Measurements from ENCODE around the gene LYRM4. TPM values are rescaled to one million over a fixed set of nuclear protein-coding genes. Genes with fewer than 3 reads are reported as not detected.
"Not testable (repeated sequence)": the region's sequence is repeated elsewhere in the genome, so short reads cannot be mapped to it uniquely, and the experiment has no call there.

Gene LYRM4
- polyA plus RNA-seq, 2 of the 4 experiments (the other 2 are of a cell fraction) = 25.6 to 43.3 TPM

- Histone ChIP-seq H3K4me2 (no peak overlapping the region), H3K4me1 (peaks cover 28% of the 10 kb centered on the region), H3K27ac (no peak overlapping the region), H3K9me3 (no peaks in the 10 kb centered on the region), H3K4me3 (no peak overlapping the region)
- no peak for FAIRE-seq
- no peak for ATAC-seq
- DNase-seq (ENCODE audit: low read depth in 1 of 2, low spot score in 1 of 2) = no peak
- WGBS (ENCODE audit: missing lambda C conversion rate) = 95% methylated on average over 4 of the region's 6 CpGs
- ChIA-PET POLR2A (no interaction called here), CTCF (no interaction called here)
- TF ChIP-seq PHF8 (IDR thresholded peaks at IDR 0.05; ENCODE audit: borderline replicate concordance, low read depth) (no peak), CBX2 (IDR thresholded peaks at IDR 0.05; ENCODE audit: borderline replicate concordance, low read depth) (no peak), HEYL (CRISPR knock-in tag; IDR thresholded peaks at IDR 0.05) (no peak), KDM1A (IDR thresholded peaks at IDR 0.05; ENCODE audit: low read depth) (no peak), BHLHE40 (IDR thresholded peaks at IDR 0.05; ENCODE audit: low read depth, low read length) (no peak), RCOR1 (IDR thresholded peaks at IDR 0.05; ENCODE audit: low read depth, low read length) (no peak), ZFP36 (IDR thresholded peaks at IDR 0.05; ENCODE audit: borderline replicate concordance, partially characterized antibody) (no peak), GATA3 (IDR thresholded peaks at IDR 0.05; ENCODE audit: borderline replicate concordance) (no peak), RNF2 (IDR thresholded peaks at IDR 0.05; ENCODE audit: borderline replicate concordance, low read depth) (no peak), FOSB (CRISPR knock-in tag; IDR thresholded peaks at IDR 0.05) (no peak), TFCP2L1 (CRISPR knock-in tag; IDR thresholded peaks at IDR 0.05) (no peak), EHF (CRISPR knock-in tag; IDR thresholded peaks at IDR 0.05) (no peak), FOXS1 (CRISPR knock-in tag; IDR thresholded peaks at IDR 0.05) (no peak)
Observed at GRCh38 chr6:5121479-5121878, 139.3 kb downstream of the LYRM4 start.

GRCh38 chr6:5120543-5120942 lies 140.2 kb downstream of the LYRM4 start:
- H3K27ac ChIP-seq; ATAC-seq; H3K4me2 ChIP-seq; CTCF ChIA-PET; DNase-seq (ENCODE audit: low read depth in 1 of 2, low spot score in 1 of 2); FAIRE-seq; H3K9me3 ChIP-seq; POLR2A ChIA-PET; H3K4me3 ChIP-seq: not testable (repeated sequence)
- H3K4me1 ChIP-seq = peaks cover 30% of the 10 kb centered on the region
- WGBS (ENCODE audit: missing lambda C conversion rate) = 94% methylated on average over 7 of the region's 8 CpGs

- Histone ChIP-seq H3K4me3 (no peak overlapping the region), H3K4me1 (peaks cover 28% of the 10 kb centered on the region), H3K27ac (no peak overlapping the region), H3K4me2 (no peak overlapping the region), H3K9me3 (no peaks in the 10 kb centered on the region)
- ChIA-PET POLR2A (no interaction called here), CTCF (no interaction called here)
- TF ChIP-seq JUN (IDR thresholded peaks at IDR 0.05) (no peak), HMGXB4 (CRISPR knock-in tag; IDR thresholded peaks at IDR 0.05; ENCODE audit: borderline replicate concordance) (no peak), JUNB (IDR thresholded peaks at IDR 0.05) (no peak)
- DNase-seq (ENCODE audit: low read depth in 1 of 2, low spot score in 1 of 2) (no peak), FAIRE-seq (no peak), ATAC-seq (no peak)
- WGBS (ENCODE audit: missing lambda C conversion rate) = 92% methylated on average over 10 of the region's 10 CpGs
Observed at GRCh38 chr6:5120011-5120410, 140.7 kb downstream of the LYRM4 start.

GRCh38 chr6:5119090-5119951 lies 141.4 kb downstream of the LYRM4 start:
- TF ChIP-seq SMC3 (IDR thresholded peaks at IDR 0.05) = no peak
- TF ChIP-seq FOSB (CRISPR knock-in tag; IDR thresholded peaks at IDR 0.05) = no peak
- no peak for TF ChIP-seq NR3C1 (IDR thresholded peaks at IDR 0.05)
- no peak for TF ChIP-seq BCL3 (IDR thresholded peaks at IDR 0.05)
- TF ChIP-seq ATOH8 (CRISPR knock-in tag; IDR thresholded peaks at IDR 0.05; ENCODE audit: low read depth) = no peak
- TF ChIP-seq ZFP36 (IDR thresholded peaks at IDR 0.05; ENCODE audit: borderline replicate concordance, partially characterized antibody) = no peak
- TF ChIP-seq REST (IDR thresholded peaks at IDR 0.05) = no peak
- POLR2A ChIA-PET = no interaction called here
- CTCF ChIA-PET = no interaction called here
- H3K27ac ChIP-seq = no peak overlapping the region
- H3K4me1 ChIP-seq = peaks cover 24% of the 10 kb centered on the region; the same call in 2 of the 3 replicates
- no peak for DNase-seq (ENCODE audit: low read depth in 1 of 2, low spot score in 1 of 2)
- no peak for FAIRE-seq
- no peak overlapping the region for H3K4me3 ChIP-seq
- peak overlapping the region; percentile 53; the same call in 2 of the 3 replicates for H3K4me2 ChIP-seq
- WGBS (ENCODE audit: missing lambda C conversion rate) = 74% methylated on average over 16 of the region's 17 CpGs
- ATAC-seq = 0 out of 6 replicates have a peak, but pooled peaks have one; percentile 22 to 30
- no peaks in the 10 kb centered on the region for H3K9me3 ChIP-seq

All from A549 (cell line).